ENCODE results near the gene GABBR2. TPM values are rescaled to one million over a fixed set of nuclear protein-coding genes. Genes with fewer than 3 reads are reported as not detected.

The GABBR2 gene
- total RNA-seq, 1 donor from 2014 or later: 0.74 TPM

- DNase-seq (ENCODE audit: low spot score in 2 of 2, unreplicated experiment in 2 of 2): no peak
- Mint-ChIP-seq H3K4me1 (no peaks in the 10 kb centered on the region), H3K27ac (no peak overlapping the region), H3K9me3 (no peaks in the 10 kb centered on the region), H3K36me3 (no peaks in the 10 kb centered on the region), H3K27me3 (ENCODE audit: low read depth) (peaks cover 37% of the 10 kb centered on the region), H3K4me3 (no peak overlapping the region)
- no peak for TF ChIP-seq CTCF (IDR thresholded peaks at IDR 0.05; ENCODE audit: unreplicated experiment)
These were observed 177.8 kb downstream of the GABBR2 start for GRCh38 chr9:98530806-98531386.

GRCh38 chr9:98530275-98530674 lies 178.5 kb downstream of the GABBR2 start:
- H3K36me3 Mint-ChIP-seq: no peaks in the 10 kb centered on the region
- DNase-seq (ENCODE audit: low spot score in 2 of 2, unreplicated experiment in 2 of 2): no peak
- H3K27me3 Mint-ChIP-seq (ENCODE audit: low read depth): peaks cover 38% of the 10 kb centered on the region
- H3K9me3 Mint-ChIP-seq: no peaks in the 10 kb centered on the region
- H3K4me1 Mint-ChIP-seq: no peaks in the 10 kb centered on the region
- H3K27ac Mint-ChIP-seq: no peak overlapping the region
- TF ChIP-seq CTCF (IDR thresholded peaks at IDR 0.05; ENCODE audit: unreplicated experiment): no peak
- H3K4me3 Mint-ChIP-seq: no peak overlapping the region

- Mint-ChIP-seq H3K9me3 (no peaks in the 10 kb centered on the region), H3K4me3 (no peak overlapping the region), H3K27ac (no peak overlapping the region), H3K27me3 (ENCODE audit: low read depth) (peaks cover 42% of the 10 kb centered on the region), H3K36me3 (no peaks in the 10 kb centered on the region), H3K4me1 (no peaks in the 10 kb centered on the region)
- no peak for DNase-seq (ENCODE audit: low spot score in 2 of 2, unreplicated experiment in 2 of 2)
- TF ChIP-seq CTCF (IDR thresholded peaks at IDR 0.05; ENCODE audit: unreplicated experiment): no peak
These were observed 178.9 kb downstream of the GABBR2 start for GRCh38 chr9:98529841-98530240.

GRCh38 chr9:98523231-98523901 lies 185.4 kb downstream of the GABBR2 start:
- no peak for DNase-seq (ENCODE audit: low spot score in 2 of 2, unreplicated experiment in 2 of 2)
- peaks cover 45% of the 10 kb centered on the region for H3K27me3 Mint-ChIP-seq (ENCODE audit: low read depth)
- no peaks in the 10 kb centered on the region for H3K36me3 Mint-ChIP-seq
- TF ChIP-seq CTCF (IDR thresholded peaks at IDR 0.05; ENCODE audit: unreplicated experiment): no peak
- H3K4me1 Mint-ChIP-seq: no peaks in the 10 kb centered on the region
- no peaks in the 10 kb centered on the region for H3K9me3 Mint-ChIP-seq
- H3K27ac Mint-ChIP-seq: no peak overlapping the region
- no peak overlapping the region for H3K4me3 Mint-ChIP-seq

GRCh38 chr9:98522487-98522886 lies 186.2 kb downstream of the GABBR2 start:
- H3K27me3 Mint-ChIP-seq (ENCODE audit: low read depth): peaks cover 41% of the 10 kb centered on the region
- H3K36me3 Mint-ChIP-seq: no peaks in the 10 kb centered on the region

More at GRCh38 chr9:98522487-98522886, 186.2 kb downstream of the GABBR2 start:
- no peak for DNase-seq (ENCODE audit: low spot score in 2 of 2, unreplicated experiment in 2 of 2)
- no peaks in the 10 kb centered on the region for H3K4me1 Mint-ChIP-seq
- no peaks in the 10 kb centered on the region for H3K9me3 Mint-ChIP-seq
- no peak overlapping the region for H3K4me3 Mint-ChIP-seq
- no peak for TF ChIP-seq CTCF (IDR thresholded peaks at IDR 0.05; ENCODE audit: unreplicated experiment)
- no peak overlapping the region for H3K27ac Mint-ChIP-seq

Data from mesothelial cell of epicardium (in vitro differentiated cells).